GM21717 (cell line): ENCODE measurements around the gene ETV6.

Experiments
- ATAC-seq: cut with Tn5 transposase; IDR thresholded peaks from one replicate; pipeline ENCODE4 v1.9.1; 2021; ENCODE audit warnings: mild to moderate bottlenecking, moderate library complexity; ENCODE audit not compliant: unreplicated experiment

Gene ETV6

DNA sequence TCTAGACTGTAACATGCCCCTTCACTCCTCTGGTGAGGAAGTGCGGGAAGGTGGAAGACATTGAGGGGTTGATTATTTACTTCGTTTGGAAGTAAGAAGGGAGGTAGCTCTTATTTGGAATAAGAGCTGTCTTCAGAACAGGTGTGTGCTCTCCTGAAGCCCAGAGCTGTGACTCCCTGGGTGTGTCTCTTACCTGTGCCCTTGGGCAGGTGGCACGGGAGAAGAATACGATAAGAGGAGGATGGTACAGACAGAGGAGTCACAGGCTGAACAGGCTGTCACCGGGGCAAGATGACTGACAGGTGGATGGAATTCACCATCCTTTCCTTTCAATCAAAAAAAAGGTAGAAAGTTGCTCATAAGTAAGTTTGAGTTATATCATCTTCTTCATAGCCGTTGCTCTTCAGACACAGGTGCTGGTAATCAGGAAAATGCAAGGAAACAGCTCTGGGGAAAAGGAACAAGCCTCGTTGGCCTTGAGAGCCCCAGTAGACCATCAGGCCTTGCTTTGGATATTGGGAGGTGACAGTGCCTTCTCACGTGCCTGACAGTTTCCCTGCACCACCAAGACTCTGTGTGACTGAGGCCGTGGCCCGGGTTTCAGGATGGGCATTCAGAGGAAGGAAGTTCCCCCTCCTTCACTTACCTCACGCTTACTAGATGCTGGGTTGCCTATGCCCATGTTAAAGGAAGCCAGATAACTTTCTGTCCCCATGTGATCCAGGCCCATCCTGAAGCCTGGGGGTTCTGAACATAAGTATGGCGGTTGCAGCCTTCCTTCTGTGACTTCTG is 120.4 kb downstream of the ETV6 start:
- ATAC-seq, result no peak

- ATAC-seq, result no peak
Observed at GRCh38 chr12:11771356-11771755, 121.9 kb downstream of the ETV6 start.

DNA sequence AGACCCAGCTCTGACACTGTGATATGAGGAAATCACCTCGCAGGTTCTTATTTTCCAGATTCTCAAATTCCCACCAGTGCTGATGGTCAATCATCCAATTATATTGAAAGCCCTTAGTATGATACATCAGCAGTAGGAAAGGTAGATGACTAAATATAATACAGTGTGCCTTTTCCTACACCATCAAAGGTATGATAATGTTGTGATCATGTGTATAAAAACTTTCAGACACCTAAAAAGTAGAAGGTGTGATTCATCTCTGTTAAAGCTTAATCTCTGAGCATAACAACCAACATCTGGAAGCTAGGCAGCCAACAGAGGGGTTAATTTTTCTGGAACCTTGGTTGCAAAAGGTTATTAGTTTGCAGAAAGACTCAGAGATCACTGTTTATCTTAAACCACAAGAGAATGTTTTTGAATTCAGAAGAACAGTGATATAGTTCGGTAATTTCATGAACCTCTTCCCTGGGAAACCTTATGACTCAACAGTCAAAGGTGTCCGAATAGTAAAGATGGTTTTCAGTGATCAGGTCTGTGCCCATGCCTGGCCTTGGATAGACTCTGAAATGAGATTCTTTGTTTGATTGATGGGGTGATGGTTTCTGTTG is 122.5 kb downstream of the ETV6 start:
- no peak for ATAC-seq

GRCh38 chr12:11773889-11774677 is 124.6 kb downstream of the ETV6 start:
- no peak for ATAC-seq

GRCh38 chr12:11774821-11775220 is 125.3 kb downstream of the ETV6 start:
- no peak for ATAC-seq

GRCh38 chr12:11776316-11776715 is 126.8 kb downstream of the ETV6 start:
- ATAC-seq, result no peak

- ATAC-seq, result no peak
Observed at GRCh38 chr12:11777451-11777850, 128.0 kb downstream of the ETV6 start.

GRCh38 chr12:11777962-11778361 is 128.5 kb downstream of the ETV6 start:
- ATAC-seq, result no peak

GRCh38 chr12:11778713-11779685 is 129.5 kb downstream of the ETV6 start:
- ATAC-seq, result no peak

DNA sequence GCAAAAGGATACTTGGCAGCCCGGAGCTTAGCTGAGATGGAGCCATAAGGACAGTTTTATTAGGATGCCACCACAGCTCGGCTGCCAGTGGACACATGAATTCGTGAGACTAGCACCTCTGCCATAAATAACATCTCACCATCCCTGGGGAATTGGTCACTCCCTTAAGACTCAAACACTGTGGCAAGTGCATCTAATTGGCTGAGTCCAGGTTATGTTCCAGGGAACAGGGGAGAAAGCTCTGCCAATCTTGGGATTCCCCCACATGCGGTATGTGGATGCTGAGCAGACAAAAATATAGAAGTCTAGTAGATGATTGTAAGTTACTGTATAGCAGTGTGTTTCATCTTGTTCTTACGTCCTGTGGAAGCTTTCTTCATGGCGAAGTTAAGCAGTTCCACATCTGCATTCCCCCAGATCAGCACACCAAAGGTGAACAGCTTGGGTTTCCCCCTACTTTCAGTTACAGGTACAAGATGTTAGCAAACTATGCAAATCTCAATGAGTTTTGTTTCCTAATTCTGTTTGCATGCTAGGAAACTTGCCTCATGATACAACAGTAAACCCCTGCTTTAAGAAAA is 131.1 kb downstream of the ETV6 start:
- ATAC-seq, result peak; percentile 78

GRCh38 chr12:11782914-11783420 is 133.5 kb downstream of the ETV6 start:
- no peak for ATAC-seq

DNA sequence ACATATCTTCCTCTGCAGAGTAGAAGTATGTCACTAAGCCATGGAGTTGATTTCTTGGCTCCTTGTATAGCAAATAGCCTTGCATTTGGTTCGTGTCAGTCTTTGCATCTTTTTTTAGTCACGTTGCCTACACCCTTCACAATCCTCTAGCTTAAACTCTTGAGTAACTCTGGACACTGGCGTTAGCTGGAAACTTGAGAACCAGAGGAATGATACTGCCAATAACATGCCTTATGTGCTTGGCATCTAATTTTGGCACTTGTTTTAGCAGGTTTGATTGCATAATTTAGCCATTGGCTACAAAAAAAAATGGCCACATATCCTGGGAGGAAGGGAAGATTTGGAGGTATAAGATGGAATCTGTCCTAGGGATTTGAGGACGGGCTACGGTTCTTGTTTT is 136.2 kb downstream of the ETV6 start:
- no peak for ATAC-seq

- no peak for ATAC-seq
Observed at GRCh38 chr12:11786638-11787365, 137.3 kb downstream of the ETV6 start.

- no peak for ATAC-seq
Observed at GRCh38 chr12:11787437-11787836, 138.0 kb downstream of the ETV6 start.

DNA sequence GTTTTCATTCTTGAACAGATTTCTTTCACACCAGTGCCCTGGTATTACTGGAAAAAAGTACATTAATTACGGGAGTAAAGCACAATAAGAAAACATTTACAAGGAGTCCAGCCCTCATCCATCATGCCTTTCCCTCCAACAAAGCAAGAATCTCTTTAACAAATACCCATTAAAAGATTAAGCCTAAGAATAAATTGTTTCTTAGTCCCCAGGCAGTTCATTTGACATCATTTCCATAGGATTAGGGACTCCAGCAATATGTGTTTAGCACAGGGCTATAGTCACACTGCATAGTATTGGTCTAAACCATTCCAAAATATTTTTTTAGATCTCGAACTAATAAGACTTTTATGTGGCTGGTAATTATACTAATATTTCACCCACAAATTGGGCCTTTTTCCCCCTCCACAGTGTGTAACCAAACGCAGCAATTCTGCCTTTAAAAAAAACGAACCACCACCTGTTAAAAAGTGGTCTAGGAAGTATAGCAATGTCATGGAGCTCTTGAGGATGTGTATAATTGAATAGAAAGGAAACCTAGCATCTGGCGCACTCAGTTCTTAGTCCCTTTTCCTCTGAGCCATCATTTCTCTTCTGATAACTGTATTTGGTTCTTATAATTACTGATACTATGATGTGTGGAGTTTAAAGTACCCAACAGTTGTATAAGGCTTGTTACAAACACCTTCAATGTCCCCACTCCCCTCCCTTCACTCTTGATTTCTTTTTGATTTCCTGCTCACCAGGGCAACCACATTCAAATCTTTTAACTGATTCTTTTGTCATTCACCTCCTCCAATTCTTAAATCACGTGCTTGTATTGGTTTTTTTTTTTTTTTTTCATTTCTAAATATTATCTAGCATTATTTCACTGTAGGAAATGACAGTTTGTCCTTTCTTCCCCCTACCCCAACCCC is 138.7 kb downstream of the ETV6 start:
- no peak for ATAC-seq

DNA sequence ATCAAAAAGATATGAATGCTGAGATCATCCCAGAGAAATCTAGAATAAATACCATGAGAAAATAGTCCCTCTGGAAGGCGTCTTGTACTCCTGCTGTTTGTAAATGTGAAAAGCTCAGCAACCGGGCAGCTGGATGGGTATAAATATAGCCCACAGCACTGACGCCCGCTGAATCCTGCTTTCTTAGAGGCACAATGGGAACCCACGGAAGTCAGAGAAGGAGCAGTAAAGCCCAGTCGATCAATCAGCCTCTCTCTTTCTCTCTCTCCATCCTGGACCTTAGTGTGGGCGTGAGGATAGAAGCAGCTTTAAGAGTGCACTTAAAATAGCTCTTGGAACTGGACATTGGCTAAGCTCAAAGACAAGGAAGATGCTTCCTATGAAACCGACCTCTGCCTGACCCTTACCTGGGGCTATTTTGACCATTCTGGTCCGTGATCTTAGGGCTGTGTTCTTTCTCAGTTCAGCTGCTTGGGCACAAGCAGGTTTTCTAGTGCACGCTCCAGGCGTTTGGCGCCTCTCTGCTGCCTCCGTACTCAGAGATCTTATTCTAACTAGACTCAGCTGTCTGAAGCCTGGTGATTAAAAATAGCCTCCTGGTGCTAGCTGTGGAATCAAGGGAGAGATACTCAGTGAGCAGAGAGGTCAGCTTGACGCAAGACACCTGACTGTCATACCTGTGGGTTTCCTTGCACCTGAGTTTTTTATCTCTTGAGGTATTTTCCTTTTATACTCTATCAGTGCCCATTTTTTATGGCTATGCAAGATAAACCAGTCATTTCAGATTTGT is 144.6 kb downstream of the ETV6 start:
- no peak for ATAC-seq

DNA sequence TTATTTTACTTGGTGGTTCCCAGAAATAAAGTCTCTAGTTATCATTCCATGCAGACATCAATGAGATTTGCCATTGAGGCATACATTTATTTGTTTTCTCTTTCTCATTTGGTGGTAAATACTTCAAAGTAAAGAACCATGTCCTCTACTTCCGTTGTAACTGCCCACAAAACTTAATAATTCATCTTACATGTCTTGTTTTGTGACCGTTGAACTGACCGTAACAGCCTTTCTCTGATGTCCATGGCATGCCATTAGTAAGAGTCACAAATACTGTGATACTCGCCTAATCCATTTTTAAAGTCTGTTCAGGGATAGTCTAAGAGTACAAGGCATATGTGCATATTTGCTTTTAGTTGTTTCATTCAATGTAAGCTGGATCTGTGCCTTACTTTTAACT is 145.3 kb downstream of the ETV6 start:
- no peak for ATAC-seq
